Measurements from ENCODE around the gene RBFOX2.

GRCh38 chr22:36021606-36022153, 6.9 kb downstream of the RBFOX2 start:
- TF ChIP-seq CTCF (IDR thresholded peaks at IDR 0.05) (no peak), POLR2AphosphoS5 (IDR thresholded peaks at IDR 0.05; ENCODE audit: insufficient read depth in 1 of 2, low read depth in 1 of 2) (no peak), POLR2A (IDR thresholded peaks at IDR 0.05) (no peak)
